ENCODE measurements around the gene UMODL1. TPM values are rescaled to one million over a fixed set of nuclear protein-coding genes. Genes with fewer than 3 reads are reported as not detected.

UMODL1 gene
- total and polyA plus RNA-seq, 9 donors = 0.01 to 2.2 (median 0.24) TPM; not detected in 5

DNA sequence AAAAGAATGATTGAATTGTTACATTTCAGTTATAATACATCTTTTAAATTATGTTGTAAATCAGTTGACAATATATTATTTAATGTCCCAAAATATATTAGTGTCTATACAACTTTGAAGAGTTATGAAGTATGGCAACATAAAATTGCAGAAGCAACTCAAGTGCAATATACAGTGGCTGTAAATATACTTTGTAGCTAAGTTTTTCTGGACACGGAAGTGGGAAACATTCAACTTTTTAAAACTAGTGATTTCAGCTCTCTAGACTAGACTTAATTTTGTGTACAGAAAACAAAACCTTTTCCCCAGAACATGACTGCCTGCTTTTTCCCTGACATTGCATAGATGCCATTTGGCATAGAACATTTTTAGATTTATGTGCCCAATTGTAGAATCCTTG, 118.3 kb downstream of the UMODL1 start:
- no peak overlapping the region for H3K27ac ChIP-seq
- WGBS, 3 donors = 46 to 75% (median 59%) methylated on average over 1 of the region's 1 CpG
- no peak for DNase-seq
- H3K27me3 ChIP-seq = no peaks in the 10 kb centered on the region
- no peaks in the 10 kb centered on the region for H3K4me1 ChIP-seq (ENCODE audit: insufficient read depth)
- no peaks in the 10 kb centered on the region for H3K36me3 ChIP-seq
- H3K9me3 ChIP-seq = no peaks in the 10 kb centered on the region
- TF ChIP-seq, protein P1, sequence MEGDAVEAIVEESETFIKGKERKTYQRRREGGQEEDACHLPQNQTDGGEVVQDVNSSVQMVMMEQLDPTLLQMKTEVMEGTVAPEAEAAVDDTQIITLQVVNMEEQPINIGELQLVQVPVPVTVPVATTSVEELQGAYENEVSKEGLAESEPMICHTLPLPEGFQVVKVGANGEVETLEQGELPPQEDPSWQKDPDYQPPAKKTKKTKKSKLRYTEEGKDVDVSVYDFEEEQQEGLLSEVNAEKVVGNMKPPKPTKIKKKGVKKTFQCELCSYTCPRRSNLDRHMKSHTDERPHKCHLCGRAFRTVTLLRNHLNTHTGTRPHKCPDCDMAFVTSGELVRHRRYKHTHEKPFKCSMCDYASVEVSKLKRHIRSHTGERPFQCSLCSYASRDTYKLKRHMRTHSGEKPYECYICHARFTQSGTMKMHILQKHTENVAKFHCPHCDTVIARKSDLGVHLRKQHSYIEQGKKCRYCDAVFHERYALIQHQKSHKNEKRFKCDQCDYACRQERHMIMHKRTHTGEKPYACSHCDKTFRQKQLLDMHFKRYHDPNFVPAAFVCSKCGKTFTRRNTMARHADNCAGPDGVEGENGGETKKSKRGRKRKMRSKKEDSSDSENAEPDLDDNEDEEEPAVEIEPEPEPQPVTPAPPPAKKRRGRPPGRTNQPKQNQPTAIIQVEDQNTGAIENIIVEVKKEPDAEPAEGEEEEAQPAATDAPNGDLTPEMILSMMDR (IDR thresholded peaks at IDR 0.05) = no peak
- TF ChIP-seq EP300 (IDR thresholded peaks at IDR 0.05) = no peak
- no peak for TF ChIP-seq POLR2A (IDR thresholded peaks at IDR 0.05)
- intact Hi-C loops (cut with DNase I) = loop anchor here in 1 of 4 donors (10.0 kb wide), 1 partner anchor 55 kb away; no protein-coding TSS in a partner anchor
- H3K4me3 ChIP-seq = no peak overlapping the region

DNA sequence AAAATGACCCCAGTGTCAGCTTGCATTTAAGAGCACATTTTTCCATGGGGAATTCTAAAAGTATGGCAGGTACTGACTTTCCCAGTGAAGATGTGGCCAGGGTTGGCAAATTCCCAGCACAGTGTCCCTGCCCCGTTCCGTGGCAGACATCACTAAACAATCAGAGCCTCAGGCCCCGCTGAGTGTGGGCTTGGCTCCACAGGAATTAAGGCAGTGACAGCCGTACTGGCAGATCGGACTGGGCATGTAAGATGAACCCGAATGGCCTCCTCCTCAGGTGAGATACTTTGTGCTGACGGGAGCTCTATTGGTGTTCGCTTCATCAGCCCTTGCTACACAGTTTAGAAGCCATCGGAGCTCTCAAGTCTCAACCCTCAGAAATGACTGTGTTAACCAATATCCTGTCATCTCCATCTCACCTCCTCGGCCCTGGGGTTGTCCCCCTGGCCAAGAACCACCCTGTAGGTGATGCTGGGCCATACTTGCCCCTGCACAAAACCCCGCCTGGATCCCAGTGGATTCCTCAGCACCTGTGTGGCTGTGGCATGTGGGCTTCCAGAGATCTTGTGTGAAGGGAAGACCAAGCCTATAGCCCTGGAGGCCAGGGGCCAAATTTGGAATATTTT, 118.9 kb downstream of the UMODL1 start:
- no peak overlapping the region for H3K4me3 ChIP-seq
- no peaks in the 10 kb centered on the region for H3K4me1 ChIP-seq (ENCODE audit: insufficient read depth)
- no peak for DNase-seq
- H3K9me3 ChIP-seq = no peaks in the 10 kb centered on the region
- WGBS, 3 donors = 83 to 88% (median 87%) methylated on average over 11 of the region's 11 CpGs
- intact Hi-C loops (cut with DNase I) = loop anchor here in 1 of 4 donors (10.0 kb wide), 1 partner anchor 55 kb away; no protein-coding TSS in a partner anchor
- H3K36me3 ChIP-seq = no peaks in the 10 kb centered on the region
- TF ChIP-seq POLR2A (IDR thresholded peaks at IDR 0.05) (no peak), EP300 (IDR thresholded peaks at IDR 0.05) (no peak)
- TF ChIP-seq, protein P1 (IDR thresholded peaks at IDR 0.05) = no peak
- no peaks in the 10 kb centered on the region for H3K27me3 ChIP-seq
- H3K27ac ChIP-seq = no peak overlapping the region

DNA sequence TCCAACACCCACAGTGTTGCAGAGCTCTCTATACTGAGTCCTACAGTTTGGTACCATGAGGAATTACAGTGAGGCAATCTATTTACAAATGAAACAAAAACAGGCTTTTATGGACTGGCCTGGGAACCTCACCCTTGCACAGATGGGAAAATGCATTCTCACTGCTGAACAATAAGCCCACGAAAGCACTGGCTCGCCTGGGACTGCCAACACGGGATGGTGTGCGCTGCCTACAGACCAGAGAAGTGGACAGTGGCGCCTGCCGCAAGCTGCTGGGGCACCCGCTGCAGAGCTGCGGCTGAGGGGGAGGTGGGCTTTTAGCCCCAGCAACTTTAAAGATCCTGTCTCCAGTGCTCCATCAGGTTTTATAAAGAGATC, 119.4 kb downstream of the UMODL1 start:
- Histone ChIP-seq H3K27ac (no peak overlapping the region), H3K9me3 (no peaks in the 10 kb centered on the region), H3K27me3 (no peaks in the 10 kb centered on the region), H3K36me3 (no peaks in the 10 kb centered on the region), H3K4me3 (no peak overlapping the region), H3K4me1 (ENCODE audit: insufficient read depth) (no peaks in the 10 kb centered on the region)
- TF ChIP-seq POLR2A (IDR thresholded peaks at IDR 0.05) = no peak
- TF ChIP-seq EP300 (IDR thresholded peaks at IDR 0.05) = no peak
- TF ChIP-seq, protein P1 (IDR thresholded peaks at IDR 0.05) = no peak
- intact Hi-C loops (cut with DNase I) = no loop called here
- no peak for DNase-seq
- WGBS, 3 donors = 88 to 92% (median 92%) methylated on average over 8 of the region's 8 CpGs

DNA sequence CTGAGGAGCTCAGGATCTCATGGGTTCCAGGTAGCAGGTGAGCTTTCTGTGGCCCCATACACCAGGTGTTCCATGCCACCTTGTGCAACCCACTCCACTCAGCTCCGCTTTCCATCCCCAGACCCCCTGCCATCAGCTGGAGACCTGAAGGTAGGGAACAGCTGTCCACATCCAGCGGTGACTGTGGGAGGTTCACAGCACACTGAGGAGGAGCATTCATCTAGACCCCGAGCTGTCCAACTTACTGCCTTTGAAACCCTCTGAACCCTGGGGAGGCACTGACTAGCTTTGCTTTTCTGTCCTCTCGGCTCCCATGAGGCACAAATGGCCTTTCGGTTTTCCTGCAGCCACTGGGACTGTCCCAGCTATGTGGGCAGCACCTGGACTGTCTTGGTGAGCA, 119.9 kb downstream of the UMODL1 start:
- TF ChIP-seq POLR2A (IDR thresholded peaks at IDR 0.05) = no peak
- no peak for TF ChIP-seq EP300 (IDR thresholded peaks at IDR 0.05)
- TF ChIP-seq, protein P1 (IDR thresholded peaks at IDR 0.05) = no peak
- H3K27me3 ChIP-seq = no peaks in the 10 kb centered on the region
- WGBS, 3 donors = 84 to 94% (median 91%) methylated on average over 5 of the region's 5 CpGs
- intact Hi-C loops (cut with DNase I) = no loop called here
- no peak overlapping the region for H3K27ac ChIP-seq
- no peaks in the 10 kb centered on the region for H3K36me3 ChIP-seq
- DNase-seq = no peak
- no peak overlapping the region for H3K4me3 ChIP-seq
- no peaks in the 10 kb centered on the region for H3K9me3 ChIP-seq
- H3K4me1 ChIP-seq (ENCODE audit: insufficient read depth) = no peaks in the 10 kb centered on the region

Measured in ovary (tissue), 9 donors.